Natural killer cell treated with Interleukin-12 subunit alpha and Interleukin-12 subunit beta and Interleukin-15 and Interleukin-18, amount 100 ng/mL, for 72 hours (primary cell): ENCODE results near the gene FNDC3B. TPM values are rescaled to one million over a fixed set of nuclear protein-coding genes. Genes with fewer than 3 reads are reported as not detected.

Experiments used
- ATAC-seq, 2 donors: fragments of 150-1000 bp; cut with Tn5 transposase in 1 of 2; sonication (Bioruptor Pico), chemical (Tn5 transposase) in 1 of 2; 2 replicates each; pipeline ENCODE4 v1.10.0; 2021
- DNase-seq: peaks from one replicate; pipeline ENCODE4 v3.0.0; 2022; ENCODE audit warnings: low spot score
- H3K27ac Mint-ChIP-seq, 2 donors: 1 replicate in 1 of 2; 2 replicates in 1 of 2; pipeline ENCODE4 v1.8.0; 2022; ENCODE audit warnings: mixed read lengths in 2 of 2, mild to moderate bottlenecking in 1 of 2, moderate library complexity in 1 of 2
- H3K27me3 Mint-ChIP-seq, 2 donors: 1 replicate in 1 of 2; 2 replicates in 1 of 2; pipeline ENCODE4 v1.8.0; 2022; ENCODE audit warnings: mixed read lengths in 2 of 2
- H3K36me3 Mint-ChIP-seq: one replicate; pipeline ENCODE4 v1.8.0; 2022; ENCODE audit warnings: mixed read lengths
- H3K4me1 Mint-ChIP-seq, 2 donors: 1 replicate in 1 of 2; 2 replicates in 1 of 2; pipeline ENCODE4 v1.8.0; 2022; ENCODE audit warnings: low read depth in 2 of 2, mixed read lengths in 2 of 2, mild to moderate bottlenecking in 1 of 2
- H3K4me3 Mint-ChIP-seq: one replicate; pipeline ENCODE4 v1.8.0; 2022; ENCODE audit warnings: mixed read lengths
- H3K9me3 Mint-ChIP-seq: 2 replicates; pipeline ENCODE4 v1.8.0; 2022; ENCODE audit warnings: mixed read lengths
- total RNA-seq, 2 donors: library from RNA; stranded (reverse); gene quantifications; one replicate each; pipeline ENCODE4 v1.2.3, GENCODE V29; 2022

Gene FNDC3B
- total RNA-seq, 2 donors from 2014 or later: 149 to 217 TPM

DNA sequence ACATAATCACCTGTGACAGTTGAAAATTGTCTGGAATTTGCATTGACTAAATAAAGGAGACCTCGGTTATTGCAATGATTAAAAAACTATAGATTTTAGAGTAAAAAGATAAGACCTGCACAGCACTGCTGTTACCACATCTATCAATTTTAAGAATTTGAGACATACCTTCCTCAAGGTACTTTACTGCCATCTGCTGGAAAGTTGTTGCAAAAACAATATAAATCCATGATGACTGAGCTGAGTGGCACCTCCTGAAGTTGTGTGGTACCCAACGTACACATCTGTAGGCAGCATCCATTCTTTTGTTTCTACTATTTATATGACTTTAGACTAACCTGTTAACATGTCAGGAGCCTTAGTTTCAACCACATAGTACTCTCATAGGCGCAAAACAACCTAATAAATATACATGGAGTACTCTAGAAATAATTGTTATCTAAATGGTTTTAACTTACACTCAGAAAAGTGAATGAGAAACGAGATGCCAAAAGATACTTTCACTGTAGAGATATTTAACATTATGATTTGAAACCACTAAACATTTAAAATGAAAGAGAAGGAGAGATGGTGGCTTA is 302.2 kb downstream of the FNDC3B start:
- Mint-ChIP-seq H3K36me3 (peaks cover 22% of the 10 kb centered on the region), H3K27ac (peak overlapping the region; percentile 45 to 61), H3K9me3 (no peaks in the 10 kb centered on the region), H3K4me3 (no peak overlapping the region), H3K4me1 (peaks cover 0 to 5% of the 10 kb centered on the region in 2 donors), H3K27me3 (no peaks in the 10 kb centered on the region)
- DNase-seq: no peak
- peak; percentile 62 to 65 for ATAC-seq

DNA sequence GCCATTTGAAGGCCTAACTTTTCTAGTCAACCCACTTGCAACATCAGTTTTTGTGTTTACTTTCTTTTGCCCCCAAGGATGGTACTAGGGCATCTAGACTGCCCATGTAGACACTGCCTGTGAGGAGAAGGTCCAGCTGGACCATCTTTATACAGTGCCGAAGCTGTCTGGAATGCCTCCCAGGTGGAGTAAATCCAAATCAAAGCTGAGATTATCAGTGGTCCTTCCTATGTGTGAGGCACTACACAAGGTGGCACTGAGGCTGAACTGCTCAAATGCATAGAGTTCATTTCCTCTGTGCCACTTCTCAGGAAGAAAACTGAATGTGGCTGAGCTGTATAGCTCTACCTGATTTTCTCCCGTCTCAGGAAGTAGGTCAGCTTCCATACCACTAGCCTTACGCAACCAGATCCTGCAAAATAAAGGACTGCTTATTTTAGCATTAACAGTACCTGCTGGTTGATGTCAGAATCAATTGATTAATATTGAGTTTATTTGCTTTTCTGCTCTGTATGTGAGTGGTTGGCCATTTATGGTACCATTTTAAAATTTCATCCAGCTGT is 302.8 kb downstream of the FNDC3B start:
- Mint-ChIP-seq H3K27me3 (no peaks in the 10 kb centered on the region), H3K27ac (peak overlapping the region in 1 of 2 donors; percentile 45), H3K36me3 (peaks cover 22% of the 10 kb centered on the region), H3K4me3 (no peak overlapping the region), H3K9me3 (no peaks in the 10 kb centered on the region), H3K4me1 (peaks cover 0 to 5% of the 10 kb centered on the region in 2 donors)
- ATAC-seq (no peak), DNase-seq (no peak)

DNA sequence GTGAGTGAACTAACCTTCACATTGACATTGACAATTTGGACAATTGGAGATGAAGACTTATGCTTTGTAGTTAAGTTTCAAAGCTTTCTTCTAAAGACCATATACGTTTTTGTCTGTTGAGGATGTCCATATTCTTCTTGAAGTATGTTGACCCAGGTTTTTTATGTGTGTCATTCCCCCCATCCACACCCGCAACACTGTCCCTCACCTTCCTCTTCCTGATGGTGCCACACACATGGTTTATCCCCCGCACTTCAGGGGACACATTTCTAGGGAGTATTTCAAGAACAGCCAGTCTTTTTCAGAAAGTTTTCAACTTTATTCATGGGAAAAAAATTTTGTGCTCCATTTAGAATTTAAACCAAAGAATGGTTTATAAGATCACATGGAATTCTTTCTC is 303.7 kb downstream of the FNDC3B start:
- Mint-ChIP-seq H3K27ac (peak overlapping the region in 1 of 2 donors; percentile 54), H3K27me3 (no peaks in the 10 kb centered on the region), H3K4me1 (peaks cover 0 to 3% of the 10 kb centered on the region in 2 donors), H3K9me3 (no peaks in the 10 kb centered on the region), H3K36me3 (peaks cover 26% of the 10 kb centered on the region), H3K4me3 (no peak overlapping the region)
- ATAC-seq (no peak), DNase-seq (no peak)

DNA sequence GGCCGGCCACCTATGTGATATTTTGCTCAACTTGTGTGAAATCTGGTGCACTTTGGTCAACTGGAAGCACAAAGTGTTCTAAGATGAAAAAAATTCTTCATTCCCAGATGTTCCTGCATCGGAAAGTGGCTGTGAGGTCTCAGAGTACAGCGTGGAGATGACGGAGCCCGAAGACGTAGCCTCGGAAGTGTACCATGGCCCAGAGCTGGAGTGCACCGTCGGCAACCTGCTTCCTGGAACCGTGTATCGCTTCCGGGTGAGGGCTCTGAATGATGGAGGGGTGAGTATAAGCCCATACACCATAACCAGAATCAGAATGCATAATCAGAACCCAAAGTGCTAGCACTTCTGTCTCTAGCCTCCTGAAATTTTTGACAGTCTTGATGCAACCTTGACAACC is 304.6 kb downstream of the FNDC3B start:
- H3K4me3 Mint-ChIP-seq: no peak overlapping the region
- peaks cover 30% of the 10 kb centered on the region for H3K36me3 Mint-ChIP-seq
- H3K27me3 Mint-ChIP-seq: no peaks in the 10 kb centered on the region
- H3K27ac Mint-ChIP-seq: peak overlapping the region in 1 of 2 donors; percentile 54
- no peaks in the 10 kb centered on the region for H3K9me3 Mint-ChIP-seq
- H3K4me1 Mint-ChIP-seq: peaks cover 0 to 3% of the 10 kb centered on the region in 2 donors
- no peak for ATAC-seq
- no peak for DNase-seq

DNA sequence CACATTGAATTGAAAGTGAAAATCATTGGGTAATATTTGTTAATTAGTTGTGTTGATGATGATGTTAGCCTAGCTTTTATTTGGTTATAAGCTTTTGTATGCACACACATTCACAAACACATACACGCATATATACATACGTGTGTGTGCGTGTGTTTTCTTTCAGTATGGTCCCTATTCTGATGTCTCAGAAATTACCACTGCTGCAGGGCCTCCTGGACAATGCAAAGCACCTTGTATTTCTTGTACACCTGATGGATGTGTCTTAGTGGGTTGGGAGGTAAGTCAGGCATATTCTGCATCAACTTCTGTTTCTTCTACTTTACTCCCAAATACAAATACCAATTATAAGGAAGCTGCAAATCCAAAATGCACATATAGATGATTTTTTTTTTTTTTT is 306.8 kb downstream of the FNDC3B start:
- Mint-ChIP-seq H3K27me3 (no peaks in the 10 kb centered on the region), H3K4me1 (peaks cover 5 to 7% of the 10 kb centered on the region in 2 donors), H3K27ac (no peak overlapping the region), H3K36me3 (peaks cover 34% of the 10 kb centered on the region), H3K4me3 (no peak overlapping the region), H3K9me3 (no peaks in the 10 kb centered on the region)
- no peak for DNase-seq
- no peak for ATAC-seq

DNA sequence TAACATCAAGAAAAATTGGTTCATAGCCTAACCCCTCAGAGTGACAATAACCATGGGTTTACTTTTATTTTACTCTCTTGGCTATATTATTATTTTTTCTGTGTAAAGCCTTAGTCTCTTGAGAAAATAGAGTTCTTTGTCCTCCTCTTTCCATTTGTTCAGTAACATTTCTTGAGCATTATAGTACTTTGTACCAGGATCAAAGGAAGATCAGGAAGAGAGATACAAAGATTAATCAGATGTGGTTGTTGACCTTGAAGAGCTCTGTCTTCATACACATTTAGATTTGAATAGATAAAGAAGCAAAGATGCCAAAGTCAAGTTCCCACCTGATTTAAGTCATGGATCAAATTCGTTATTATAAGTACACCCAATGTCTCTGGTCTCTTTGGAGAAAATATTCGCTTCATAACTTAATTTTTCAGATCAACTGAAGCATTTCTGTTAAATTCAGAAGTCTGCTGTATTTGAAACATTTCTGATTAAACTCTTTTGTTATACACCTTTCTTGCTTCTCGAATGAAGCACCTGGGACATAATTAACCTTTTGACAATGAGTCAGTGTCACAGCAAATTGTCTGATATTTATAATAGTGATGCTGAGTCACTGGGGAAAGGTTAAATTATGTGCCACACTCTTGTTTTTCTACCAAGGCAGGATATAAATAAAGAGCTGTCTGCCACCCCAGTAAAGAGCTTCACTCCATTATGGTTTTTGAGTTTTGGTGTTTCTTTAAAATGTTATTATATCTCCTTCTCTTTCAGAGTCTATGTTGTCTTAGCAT is 308.7 kb downstream of the FNDC3B start:
- Mint-ChIP-seq H3K27me3 (no peaks in the 10 kb centered on the region), H3K9me3 (no peaks in the 10 kb centered on the region), H3K27ac (peak overlapping the region in 1 of 2 donors; percentile 17), H3K4me1 (peaks cover 11 to 12% of the 10 kb centered on the region in 2 donors), H3K4me3 (no peak overlapping the region), H3K36me3 (peaks cover 36% of the 10 kb centered on the region)
- DNase-seq: no peak
- no peak for ATAC-seq

DNA sequence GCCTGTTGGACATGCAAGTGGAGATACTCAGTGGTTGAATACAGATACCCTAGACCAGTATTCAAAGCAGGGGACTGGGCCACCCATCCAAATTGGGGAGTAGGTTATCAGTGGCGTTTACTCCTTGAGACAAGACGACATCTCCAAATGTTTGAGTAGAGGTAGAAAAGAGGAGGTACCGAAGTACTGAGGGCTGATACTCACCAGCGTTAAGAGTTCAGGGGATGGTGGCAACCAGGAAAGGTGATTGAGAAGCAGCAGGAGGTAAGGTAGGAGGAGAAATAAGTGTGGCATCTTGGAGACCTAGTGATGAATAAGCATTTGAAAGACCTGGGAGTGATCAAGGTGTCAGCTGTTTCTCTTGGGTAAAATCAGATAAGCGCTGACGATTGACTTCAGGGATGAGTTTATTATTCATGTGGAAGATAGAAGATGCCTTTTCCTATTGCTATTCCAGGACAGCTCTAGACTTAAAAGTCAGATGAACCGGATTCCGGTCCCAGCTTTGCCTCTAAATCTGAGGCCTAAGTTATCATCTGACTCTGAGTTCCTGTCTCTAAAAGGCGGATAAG is 312.6 kb downstream of the FNDC3B start:
- DNase-seq (no peak), ATAC-seq (no peak)
- Mint-ChIP-seq H3K36me3 (peaks cover 23% of the 10 kb centered on the region), H3K4me1 (peaks cover 11 to 12% of the 10 kb centered on the region in 2 donors), H3K27ac (peak overlapping the region; percentile 38 to 82), H3K27me3 (no peaks in the 10 kb centered on the region), H3K4me3 (no peak overlapping the region), H3K9me3 (no peaks in the 10 kb centered on the region)

DNA sequence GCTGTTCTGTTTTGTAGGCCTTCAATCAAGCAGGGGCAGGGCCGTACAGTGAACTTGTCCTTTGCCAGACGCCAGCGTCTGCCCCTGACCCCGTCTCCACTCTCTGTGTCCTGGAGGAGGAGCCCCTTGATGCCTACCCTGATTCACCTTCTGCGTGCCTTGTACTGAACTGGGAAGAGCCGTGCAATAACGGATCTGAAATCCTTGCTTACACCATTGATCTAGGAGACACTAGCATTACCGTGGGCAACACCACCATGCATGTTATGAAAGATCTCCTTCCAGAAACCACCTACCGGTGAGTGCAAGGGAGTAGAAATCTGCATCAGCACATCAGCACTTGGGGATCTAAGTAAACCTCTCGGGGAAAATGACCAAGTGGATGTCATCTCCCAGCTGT is 313.4 kb downstream of the FNDC3B start:
- H3K9me3 Mint-ChIP-seq: no peaks in the 10 kb centered on the region
- peaks cover 22% of the 10 kb centered on the region for H3K36me3 Mint-ChIP-seq
- H3K4me3 Mint-ChIP-seq: no peak overlapping the region
- H3K4me1 Mint-ChIP-seq: peaks cover 11 to 15% of the 10 kb centered on the region in 2 donors
- no peak overlapping the region for H3K27ac Mint-ChIP-seq
- ATAC-seq (no peak), DNase-seq (no peak)
- no peaks in the 10 kb centered on the region for H3K27me3 Mint-ChIP-seq

DNA sequence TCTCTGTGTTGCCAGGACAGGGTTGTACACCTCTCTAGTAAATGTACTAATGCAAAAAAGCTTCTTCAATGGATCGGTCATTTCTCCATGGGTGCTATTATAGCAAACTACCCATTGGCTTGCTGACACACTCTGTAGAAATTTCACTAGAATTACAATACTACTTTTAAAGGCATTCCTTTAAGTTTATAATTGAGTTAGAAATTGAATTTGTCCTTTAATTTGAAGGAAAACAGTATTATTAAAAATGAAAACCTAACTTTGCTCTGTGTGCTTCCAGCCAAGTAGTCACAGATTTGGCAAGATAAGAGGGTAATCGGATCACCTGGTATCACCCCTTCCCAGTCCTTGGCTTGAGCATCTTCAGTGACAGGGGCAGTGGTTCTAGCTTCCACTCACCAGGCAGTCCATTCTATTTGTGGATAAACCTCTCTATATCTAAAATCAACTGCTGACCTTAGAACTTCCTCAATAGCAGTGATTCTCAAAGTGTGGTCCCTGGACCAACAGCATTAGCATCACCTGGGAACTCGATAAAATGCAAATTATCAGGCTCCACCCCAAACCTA is 315.6 kb downstream of the FNDC3B start:
- H3K27me3 Mint-ChIP-seq: no peaks in the 10 kb centered on the region
- H3K4me1 Mint-ChIP-seq: peaks cover 20 to 30% of the 10 kb centered on the region in 2 donors
- no peak for ATAC-seq
- DNase-seq: no peak
- H3K9me3 Mint-ChIP-seq: no peaks in the 10 kb centered on the region
- H3K27ac Mint-ChIP-seq: no peak overlapping the region
- H3K4me3 Mint-ChIP-seq: no peak overlapping the region
- H3K36me3 Mint-ChIP-seq: peaks cover 16% of the 10 kb centered on the region

DNA sequence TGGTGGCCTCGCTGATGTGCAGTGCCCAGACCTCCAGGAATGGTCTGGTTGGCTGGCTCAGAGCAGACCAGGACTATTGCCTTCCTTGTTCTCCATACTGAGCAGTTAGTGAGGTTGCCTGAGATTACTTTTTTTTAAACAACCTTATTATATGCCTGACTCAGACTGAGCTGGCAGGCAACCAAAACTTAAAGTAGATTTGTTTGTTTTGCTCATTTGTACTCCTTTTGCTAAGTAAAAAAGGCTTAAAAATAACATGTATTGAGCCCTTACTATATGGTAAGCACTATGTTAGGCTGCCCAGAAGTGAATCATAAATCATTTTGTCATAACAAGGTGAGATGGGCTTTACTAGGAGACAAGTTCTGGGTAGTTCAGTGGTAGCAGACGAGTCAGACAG is 316.5 kb downstream of the FNDC3B start:
- Mint-ChIP-seq H3K4me1 (peaks cover 24 to 29% of the 10 kb centered on the region in 2 donors), H3K36me3 (peaks cover 20% of the 10 kb centered on the region), H3K27me3 (no peaks in the 10 kb centered on the region), H3K27ac (no peak overlapping the region), H3K4me3 (no peak overlapping the region), H3K9me3 (no peaks in the 10 kb centered on the region)
- ATAC-seq: no peak
- no peak for DNase-seq

DNA sequence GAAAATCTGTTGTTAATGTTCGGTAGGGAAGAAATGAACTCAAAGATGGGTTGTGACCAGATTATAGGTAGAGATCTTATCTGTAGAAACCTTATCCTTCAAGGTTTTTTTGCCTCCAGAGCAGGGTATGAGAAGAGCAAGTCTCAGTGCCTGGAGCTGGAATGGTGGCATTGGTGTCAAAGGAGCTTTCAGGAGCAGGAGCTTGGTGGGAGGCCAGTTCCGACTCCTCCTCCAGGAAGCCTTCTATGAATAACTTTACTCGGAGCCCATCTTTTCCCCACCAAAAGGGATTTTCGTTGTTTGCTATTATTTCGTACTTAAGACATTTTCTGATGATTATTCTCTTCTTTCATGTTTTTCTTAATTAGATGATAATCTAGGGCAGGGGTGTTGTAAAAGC is 317.0 kb downstream of the FNDC3B start:
- DNase-seq: no peak
- Mint-ChIP-seq H3K36me3 (peaks cover 18% of the 10 kb centered on the region), H3K9me3 (no peaks in the 10 kb centered on the region), H3K27me3 (no peaks in the 10 kb centered on the region), H3K27ac (no peak overlapping the region), H3K4me1 (peaks cover 20 to 28% of the 10 kb centered on the region in 2 donors), H3K4me3 (no peak overlapping the region)
- no peak for ATAC-seq

DNA sequence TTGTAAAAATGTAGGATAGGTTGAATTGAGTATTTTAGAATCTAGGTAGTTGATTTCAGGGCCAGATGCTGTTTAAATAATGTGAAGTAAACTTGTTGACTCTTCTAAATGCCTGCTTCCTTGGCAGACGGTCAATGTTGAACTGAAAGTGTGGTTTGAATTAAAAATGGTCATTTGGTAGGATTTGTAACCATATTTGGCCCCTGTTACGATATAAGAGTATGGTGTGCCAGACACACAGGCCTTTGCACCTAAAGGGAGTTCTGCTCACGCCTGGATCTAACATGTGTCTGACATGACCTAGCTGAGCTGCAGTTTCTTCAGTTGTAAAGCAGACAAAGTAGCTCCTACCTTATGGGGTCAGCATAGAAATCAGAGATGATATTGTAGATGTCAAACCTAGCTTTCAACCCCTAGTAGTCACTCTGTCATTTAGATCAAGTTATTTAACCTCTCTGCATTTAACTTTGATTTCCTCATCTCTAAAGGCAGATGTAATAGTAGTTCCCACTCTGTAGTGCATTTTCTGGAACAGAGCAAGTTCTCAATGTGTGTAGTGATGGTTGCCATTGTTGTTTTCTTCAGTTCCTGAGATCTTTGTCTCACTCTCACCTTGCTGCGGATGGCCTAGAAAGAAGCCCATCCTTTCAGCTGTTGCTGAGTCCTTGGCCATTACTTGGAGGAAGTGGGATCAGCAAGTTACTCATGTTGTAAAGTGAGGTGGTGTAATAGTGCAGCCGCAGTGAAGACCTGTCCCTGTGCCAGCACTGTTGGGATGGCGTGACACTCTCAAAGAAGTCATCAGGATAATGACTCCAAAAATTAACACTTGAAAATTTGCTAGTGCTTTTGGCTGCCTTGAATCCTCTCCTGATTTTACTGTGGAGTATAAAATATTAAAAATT is 318.7 kb downstream of the FNDC3B start:
- H3K36me3 Mint-ChIP-seq: peaks cover 23% of the 10 kb centered on the region
- DNase-seq (no peak), ATAC-seq (peak; percentile 45 to 49)
- H3K9me3 Mint-ChIP-seq: no peaks in the 10 kb centered on the region
- no peaks in the 10 kb centered on the region for H3K27me3 Mint-ChIP-seq
- peaks cover 15 to 30% of the 10 kb centered on the region in 2 donors for H3K4me1 Mint-ChIP-seq
- H3K4me3 Mint-ChIP-seq: no peak overlapping the region
- peak overlapping the region in 1 of 2 donors; percentile 12 for H3K27ac Mint-ChIP-seq

DNA sequence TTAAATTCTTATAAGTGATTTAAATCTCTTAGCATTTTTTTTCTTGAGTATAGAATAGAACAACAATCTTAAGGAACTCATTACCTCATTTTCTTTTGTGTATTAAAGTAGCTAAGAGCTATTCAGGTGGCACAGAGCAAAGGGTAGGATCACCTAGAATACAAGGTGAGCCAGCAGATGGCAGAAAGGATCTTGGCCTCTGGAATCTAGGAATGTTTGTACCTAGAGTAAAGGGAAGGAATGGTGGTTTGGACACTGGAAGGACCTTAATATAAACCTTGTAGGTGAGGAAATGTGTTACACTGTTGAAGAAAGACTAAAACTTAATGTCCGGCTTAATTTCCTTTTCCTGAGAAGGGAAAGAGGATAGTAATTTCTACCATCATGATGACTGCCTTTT is 319.9 kb downstream of the FNDC3B start:
- DNase-seq (no peak), ATAC-seq (no peak)
- Mint-ChIP-seq H3K36me3 (peaks cover 29% of the 10 kb centered on the region), H3K27ac (no peak overlapping the region), H3K27me3 (no peaks in the 10 kb centered on the region), H3K4me1 (peaks cover 15 to 30% of the 10 kb centered on the region in 2 donors), H3K4me3 (no peak overlapping the region), H3K9me3 (no peaks in the 10 kb centered on the region)
